CD4-positive, alpha-beta memory T cell (primary cell): ENCODE measurements around the gene MAT1A. TPM values are rescaled to one million over a fixed set of nuclear protein-coding genes. Genes with fewer than 3 reads are reported as not detected.

Source experiments
- CTCF ChIA-PET: fragments of 350-600 bp; sonication (Branson Sonifier 250); formaldehyde crosslinking; loops from one replicate; lab custom pipeline; 2021; ENCODE audit warnings: inconsistent platforms; ENCODE audit not compliant: partially characterized antibody; lab: Charles Lee
- POLR2A ChIA-PET: fragments of 350-600 bp; sonication (Branson Sonifier 250); formaldehyde crosslinking; loops from one replicate; lab custom pipeline; 2021; ENCODE audit not compliant: partially characterized antibody; lab: Charles Lee
- DNase-seq, 5 donors: peaks; one replicate each; pipeline versions ENCODE4 v3.0.0 to v3.0.0-alpha.2; 2020 to 2022; ENCODE audit warnings: mixed read lengths in 1 of 5
- H3K27ac ChIP-seq: one replicate; pipeline ENCODE4 v1.7.0; 2013; ENCODE audit warnings: low read depth, low read length
- H3K27me3 ChIP-seq: 2 replicates; pipeline ENCODE4 v1.7.0; 2013; ENCODE audit warnings: mild to moderate bottlenecking, low read length, moderate library complexity; ENCODE audit not compliant: insufficient read depth
- H3K36me3 ChIP-seq: 2 replicates; pipeline ENCODE4 v1.7.0; 2013; ENCODE audit warnings: mild to moderate bottlenecking, low read length, moderate library complexity; ENCODE audit not compliant: insufficient read depth
- H3K4me1 ChIP-seq: 2 replicates; pipeline ENCODE4 v1.7.0; 2013; ENCODE audit warnings: mild to moderate bottlenecking, low read length, moderate library complexity; ENCODE audit not compliant: insufficient read depth
- H3K4me3 ChIP-seq, 2 donors: one replicate each; pipeline ENCODE4 v1.7.0; 2013; ENCODE audit warnings: low read length in 2 of 2, mild to moderate bottlenecking in 1 of 2
- H3K9me3 ChIP-seq, 2 donors: one replicate each; pipeline ENCODE4 v1.7.0; 2013; ENCODE audit warnings: low read length in 2 of 2, control low read depth in 1 of 2; ENCODE audit not compliant: control insufficient read depth in 1 of 2
- H3K27ac Mint-ChIP-seq, 7 donors: one replicate each; pipeline ENCODE4 v1.8.0; 2020 to 2021; ENCODE audit warnings: mixed read lengths in 7 of 7, mild to moderate bottlenecking in 6 of 7, inconsistent platforms in 3 of 7, moderate library complexity in 3 of 7
- H3K27me3 Mint-ChIP-seq, 2 donors: one replicate each; pipeline ENCODE4 v1.8.0; 2020 to 2021; ENCODE audit warnings: mixed read lengths in 2 of 2
- H3K36me3 Mint-ChIP-seq, 2 donors: one replicate each; pipeline ENCODE4 v1.8.0; 2020 to 2021; ENCODE audit warnings: mixed read lengths in 2 of 2, inconsistent platforms in 1 of 2, mild to moderate bottlenecking in 1 of 2
- H3K4me1 Mint-ChIP-seq, 4 donors: one replicate each; pipeline ENCODE4 v1.8.0; 2020 to 2021; ENCODE audit warnings: mixed read lengths in 4 of 4, mild to moderate bottlenecking in 1 of 4
- H3K4me3 Mint-ChIP-seq, 8 donors: one replicate each; pipeline ENCODE4 v1.8.0; 2020 to 2021; ENCODE audit warnings: mixed read lengths in 8 of 8, mild to moderate bottlenecking in 7 of 8, moderate library complexity in 6 of 8, inconsistent platforms in 3 of 8
- H3K9me3 Mint-ChIP-seq, 8 donors: one replicate each; pipeline ENCODE4 v1.8.0; 2020 to 2021; ENCODE audit warnings: mixed read lengths in 8 of 8, mild to moderate bottlenecking in 5 of 8, inconsistent platforms in 3 of 8, moderate library complexity in 1 of 8
- intact Hi-C: fragments of 100-400 bp; cut with micrococcal nuclease; formaldehyde crosslinking; loops from one replicate; pipeline ENCODE4 v1.15.1; 2023
- polyA plus RNA-seq, 2 donors: library from polyadenylated mRNA; unstranded; fragments of 300-500 nt; fragmentation: Illumina TruSeq; gene quantifications; one replicate each; pipeline ENCODE4 v1.2.3, GENCODE V29; 2021
- total RNA-seq, 2 experiments: library from RNA; stranded (reverse); gene quantifications; one replicate each; pipeline ENCODE4 v1.2.3, GENCODE V29; 2021

The MAT1A gene
- total and polyA plus RNA-seq, 4 experiments from 2014 or later: not detected

- no peak overlapping the region for H3K27ac Mint-ChIP-seq
- peaks cover 0 to 6% (median 2%) of the 10 kb centered on the region in 8 donors for H3K9me3 Mint-ChIP-seq
- no peaks in the 10 kb centered on the region for H3K4me1 ChIP-seq
- no peaks in the 10 kb centered on the region for H3K36me3 ChIP-seq
- POLR2A ChIA-PET: no interaction called here
- CTCF ChIA-PET: no interaction called here
- H3K4me1 Mint-ChIP-seq: no peaks in the 10 kb centered on the region
- H3K27ac ChIP-seq: no peak overlapping the region
- peaks cover 6 to 22% of the 10 kb centered on the region in 2 donors for H3K27me3 Mint-ChIP-seq
- intact Hi-C loops: no loop called here
- no peaks in the 10 kb centered on the region for H3K36me3 Mint-ChIP-seq
- no peaks in the 10 kb centered on the region for H3K27me3 ChIP-seq
- no peaks in the 10 kb centered on the region for H3K9me3 ChIP-seq
- no peak for DNase-seq
- no peak overlapping the region for H3K4me3 ChIP-seq
- no peak overlapping the region for H3K4me3 Mint-ChIP-seq
Measured at GRCh38 chr10:80270887-80271286, 18.6 kb downstream of the MAT1A start.

GRCh38 chr10:80268938-80269588, 20.4 kb downstream of the MAT1A start:
- Mint-ChIP-seq H3K4me3 (no peak overlapping the region), H3K9me3 (peaks cover 0 to 6% (median 2%) of the 10 kb centered on the region in 8 donors), H3K27me3 (peaks cover 8 to 21% of the 10 kb centered on the region in 2 donors), H3K4me1 (no peaks in the 10 kb centered on the region), H3K27ac (no peak overlapping the region), H3K36me3 (no peaks in the 10 kb centered on the region)
- Histone ChIP-seq H3K27me3 (no peaks in the 10 kb centered on the region), H3K4me1 (no peaks in the 10 kb centered on the region), H3K27ac (no peak overlapping the region), H3K4me3 (no peak overlapping the region), H3K9me3 (no peaks in the 10 kb centered on the region), H3K36me3 (no peaks in the 10 kb centered on the region)
- ChIA-PET CTCF (interaction anchor here (1.5 kb wide), 1 partner anchor 10 kb away, joined by 5 read pairs; no protein-coding TSS in a partner anchor), POLR2A (no interaction called here)
- no peak for DNase-seq
- intact Hi-C loops: no loop called here

- Histone ChIP-seq H3K27me3 (no peaks in the 10 kb centered on the region), H3K27ac (no peak overlapping the region), H3K4me3 (no peak overlapping the region), H3K36me3 (no peaks in the 10 kb centered on the region), H3K4me1 (no peaks in the 10 kb centered on the region), H3K9me3 (no peaks in the 10 kb centered on the region)
- Mint-ChIP-seq H3K4me3 (no peak overlapping the region), H3K27me3 (peaks cover 8 to 19% of the 10 kb centered on the region in 2 donors), H3K4me1 (no peaks in the 10 kb centered on the region), H3K9me3 (peaks cover 0 to 6% (median 2%) of the 10 kb centered on the region in 8 donors), H3K27ac (no peak overlapping the region), H3K36me3 (no peaks in the 10 kb centered on the region)
- DNase-seq: no peak
- ChIA-PET POLR2A (no interaction called here), CTCF (interaction anchor here (1.5 kb wide), 1 partner anchor 9 kb away, joined by 5 read pairs; no protein-coding TSS in a partner anchor)
- intact Hi-C loops: no loop called here
Measured at GRCh38 chr10:80268266-80268665, 21.2 kb downstream of the MAT1A start.

GRCh38 chr10:80266513-80266863, 23.0 kb downstream of the MAT1A start:
- no peaks in the 10 kb centered on the region for H3K36me3 Mint-ChIP-seq
- ChIA-PET CTCF (no interaction called here), POLR2A (no interaction called here)
- no peaks in the 10 kb centered on the region for H3K36me3 ChIP-seq
- no peak overlapping the region for H3K27ac Mint-ChIP-seq
- intact Hi-C loops: no loop called here
- H3K4me1 Mint-ChIP-seq: no peaks in the 10 kb centered on the region
- no peak overlapping the region for H3K4me3 ChIP-seq
- DNase-seq: no peak
- no peaks in the 10 kb centered on the region for H3K27me3 ChIP-seq
- no peak overlapping the region for H3K4me3 Mint-ChIP-seq
- no peak overlapping the region for H3K27ac ChIP-seq
- peaks cover 0 to 9% (median 3%) of the 10 kb centered on the region in 8 donors for H3K9me3 Mint-ChIP-seq
- no peaks in the 10 kb centered on the region for H3K4me1 ChIP-seq
- H3K9me3 ChIP-seq: no peaks in the 10 kb centered on the region
- peaks cover 8 to 19% of the 10 kb centered on the region in 2 donors for H3K27me3 Mint-ChIP-seq

GRCh38 chr10:80265740-80266512, 23.5 kb downstream of the MAT1A start:
- no peak overlapping the region for H3K27ac Mint-ChIP-seq
- no peak overlapping the region for H3K4me3 Mint-ChIP-seq

GRCh38 chr10:80264081-80265056, 25.1 kb downstream of the MAT1A start:
- H3K4me1 Mint-ChIP-seq: no peaks in the 10 kb centered on the region
- Histone ChIP-seq H3K4me1 (no peaks in the 10 kb centered on the region), H3K36me3 (no peaks in the 10 kb centered on the region), H3K9me3 (no peaks in the 10 kb centered on the region), H3K4me3 (no peak overlapping the region), H3K27me3 (no peaks in the 10 kb centered on the region), H3K27ac (no peak overlapping the region)
- no peaks in the 10 kb centered on the region for H3K36me3 Mint-ChIP-seq
- intact Hi-C loops: no loop called here
- DNase-seq: no peak
- H3K4me3 Mint-ChIP-seq: no peak overlapping the region
- H3K9me3 Mint-ChIP-seq: peaks cover 0 to 9% (median 2%) of the 10 kb centered on the region in 8 donors
- ChIA-PET POLR2A (no interaction called here), CTCF (no interaction called here)
- no peak overlapping the region for H3K27ac Mint-ChIP-seq
- peaks cover 4 to 9% of the 10 kb centered on the region in 2 donors for H3K27me3 Mint-ChIP-seq

More at GRCh38 chr10:80265740-80266512, 23.5 kb downstream of the MAT1A start:
- peaks cover 7 to 15% of the 10 kb centered on the region in 2 donors for H3K27me3 Mint-ChIP-seq
- H3K9me3 ChIP-seq: no peaks in the 10 kb centered on the region
- no peaks in the 10 kb centered on the region for H3K27me3 ChIP-seq
- no peaks in the 10 kb centered on the region for H3K36me3 ChIP-seq
- H3K9me3 Mint-ChIP-seq: peaks cover 0 to 9% (median 3%) of the 10 kb centered on the region in 8 donors
- no peak for DNase-seq
- intact Hi-C loops: no loop called here
- no peak overlapping the region for H3K27ac ChIP-seq
- H3K4me3 ChIP-seq: no peak overlapping the region
- H3K4me1 Mint-ChIP-seq: no peaks in the 10 kb centered on the region
- H3K36me3 Mint-ChIP-seq: no peaks in the 10 kb centered on the region
- ChIA-PET CTCF (no interaction called here), POLR2A (no interaction called here)
- no peaks in the 10 kb centered on the region for H3K4me1 ChIP-seq
